Retinal pigment epithelial cell (primary cell): ENCODE results near the gene CAAP1.

Experiments
- DNase-seq: peaks from one replicate; pipeline ENCODE4 v3.0.0-alpha.2; 2010; ENCODE audit warnings: low read depth
- H3K4me3 ChIP-seq: 2 replicates; pipeline ENCODE4 v1.5.1; 2011; ENCODE audit warnings: mild to moderate bottlenecking, low read length, control low read depth, moderate library complexity
- TF ChIP-seq, protein P1 (sequence below): conservative IDR thresholded peaks from 2 replicates; pipeline ENCODE4 v1.5.1; 2011; ENCODE audit warnings: low read depth, low read length, control low read depth, inconsistent platforms

CAAP1 gene

DNA sequence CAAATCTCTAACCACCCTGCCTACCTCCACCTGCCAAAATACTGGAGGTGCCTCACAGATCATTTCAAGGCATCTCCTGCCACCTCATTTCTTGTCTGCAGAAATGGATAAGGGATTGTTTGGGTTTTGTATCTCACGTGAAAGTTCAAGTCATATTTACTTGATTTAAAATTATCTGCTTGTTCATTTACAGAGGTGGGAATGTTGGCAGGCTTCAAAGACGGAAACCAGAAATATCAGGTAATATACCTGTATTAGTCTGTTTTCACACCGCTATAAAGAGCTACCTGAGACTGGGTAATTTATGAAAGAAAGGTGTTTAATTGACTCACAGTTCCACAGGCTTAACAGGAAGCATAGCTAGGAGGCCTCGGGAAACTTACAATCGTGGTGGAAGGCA lies 85.4 kb downstream of the CAAP1 start:
- DNase-seq: no peak
- H3K4me3 ChIP-seq: no peak overlapping the region
- TF ChIP-seq, protein P1, sequence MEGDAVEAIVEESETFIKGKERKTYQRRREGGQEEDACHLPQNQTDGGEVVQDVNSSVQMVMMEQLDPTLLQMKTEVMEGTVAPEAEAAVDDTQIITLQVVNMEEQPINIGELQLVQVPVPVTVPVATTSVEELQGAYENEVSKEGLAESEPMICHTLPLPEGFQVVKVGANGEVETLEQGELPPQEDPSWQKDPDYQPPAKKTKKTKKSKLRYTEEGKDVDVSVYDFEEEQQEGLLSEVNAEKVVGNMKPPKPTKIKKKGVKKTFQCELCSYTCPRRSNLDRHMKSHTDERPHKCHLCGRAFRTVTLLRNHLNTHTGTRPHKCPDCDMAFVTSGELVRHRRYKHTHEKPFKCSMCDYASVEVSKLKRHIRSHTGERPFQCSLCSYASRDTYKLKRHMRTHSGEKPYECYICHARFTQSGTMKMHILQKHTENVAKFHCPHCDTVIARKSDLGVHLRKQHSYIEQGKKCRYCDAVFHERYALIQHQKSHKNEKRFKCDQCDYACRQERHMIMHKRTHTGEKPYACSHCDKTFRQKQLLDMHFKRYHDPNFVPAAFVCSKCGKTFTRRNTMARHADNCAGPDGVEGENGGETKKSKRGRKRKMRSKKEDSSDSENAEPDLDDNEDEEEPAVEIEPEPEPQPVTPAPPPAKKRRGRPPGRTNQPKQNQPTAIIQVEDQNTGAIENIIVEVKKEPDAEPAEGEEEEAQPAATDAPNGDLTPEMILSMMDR: no peak

DNA sequence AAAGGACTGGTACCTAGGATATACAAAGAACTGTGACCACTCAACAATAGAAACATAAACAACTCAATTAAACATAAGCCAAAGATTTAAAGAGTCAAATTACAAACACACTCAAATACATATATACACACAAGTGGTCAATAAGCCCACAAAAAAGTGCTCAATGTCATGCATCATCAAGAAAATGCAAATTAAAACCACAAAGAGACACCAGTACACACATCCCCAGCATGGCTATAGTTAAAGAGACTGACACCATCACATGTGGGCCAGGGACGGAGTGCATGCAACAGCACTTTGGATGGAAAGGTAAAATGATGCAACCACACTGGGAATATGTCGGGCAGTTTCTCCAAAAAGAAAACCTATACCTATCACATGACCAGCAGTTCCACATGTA lies 89.7 kb downstream of the CAAP1 start:
- no peak for DNase-seq
- no peak overlapping the region for H3K4me3 ChIP-seq
- TF ChIP-seq, protein P1: no peak

DNA sequence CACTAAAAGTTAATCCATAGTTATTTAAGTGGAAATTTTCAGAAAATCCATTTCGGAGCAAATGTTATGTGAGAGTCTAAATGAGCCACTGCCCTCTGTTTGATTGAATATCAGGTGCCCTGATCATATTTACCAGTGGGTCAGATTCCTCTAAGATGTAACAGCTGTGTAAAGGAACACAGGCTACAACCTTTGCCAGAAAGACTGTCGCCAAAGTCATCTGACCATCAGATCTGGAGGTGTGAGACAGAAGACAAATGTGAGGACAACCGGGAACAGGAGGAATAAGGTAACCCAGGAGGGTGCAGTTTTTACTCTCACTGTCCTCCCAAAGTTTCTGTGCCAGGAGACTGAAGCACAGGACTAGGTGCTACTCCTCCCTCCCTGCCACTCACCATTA lies 90.8 kb downstream of the CAAP1 start:
- no peak for DNase-seq
- TF ChIP-seq, protein P1: no peak
- no peak overlapping the region for H3K4me3 ChIP-seq

DNA sequence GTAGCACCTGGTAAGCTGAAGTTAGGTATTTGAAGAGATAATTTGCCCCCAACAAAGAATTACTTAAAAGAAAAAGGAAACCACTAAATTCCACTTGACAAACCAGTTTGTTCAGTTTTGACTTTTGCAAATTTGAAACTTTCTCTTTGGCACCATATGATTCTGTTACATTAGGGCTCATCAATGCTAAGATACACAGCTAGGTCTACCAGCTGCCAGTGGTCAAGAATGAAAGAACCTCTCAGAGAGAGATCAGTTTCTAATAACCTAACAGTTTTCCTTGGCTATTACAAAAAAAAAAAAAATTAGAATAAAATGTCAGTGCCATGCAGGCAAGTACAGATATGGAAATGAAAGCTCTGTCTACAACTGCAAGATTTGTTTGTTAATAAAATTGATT lies 92.3 kb downstream of the CAAP1 start:
- TF ChIP-seq, protein P1: no peak
- H3K4me3 ChIP-seq: no peak overlapping the region
- no peak for DNase-seq

DNA sequence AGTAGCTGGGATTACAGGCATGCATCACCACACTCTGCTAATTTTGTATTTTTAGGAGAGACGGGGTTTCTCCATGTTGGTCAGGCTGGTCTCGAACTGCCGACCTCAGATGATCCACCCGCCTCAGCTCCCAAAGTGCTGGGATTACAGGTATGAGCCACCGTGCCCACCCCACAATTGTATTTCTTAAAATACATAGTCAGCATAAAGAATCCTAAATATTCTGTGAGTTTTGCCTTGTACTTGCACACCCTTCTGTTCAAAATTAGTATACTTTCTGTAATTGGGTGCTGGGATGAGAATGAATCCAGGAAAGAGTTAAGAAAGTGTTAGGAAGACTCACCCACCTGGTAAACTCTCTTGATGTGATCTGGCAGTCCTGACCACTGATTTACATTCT lies 101.3 kb downstream of the CAAP1 start:
- TF ChIP-seq, protein P1: no peak
- DNase-seq: no peak

More for the DNA sequence above, 101.3 kb downstream of the CAAP1 start:
- H3K4me3 ChIP-seq: no peak overlapping the region
